HL-60 (cell line): Measurements from ENCODE around the gene PRPSAP1.

Experiments used
- CTCF ChIP-seq: IDR thresholded peaks from one replicate; pipeline ENCODE4 v1.5.1; 2011; ENCODE audit warnings: low read length, control low read depth, inconsistent platforms; ENCODE audit not compliant: insufficient read depth
- POLR2AphosphoS5 ChIP-seq: IDR thresholded peaks from 2 replicates; pipeline ENCODE4 v1.6.1; 2012; ENCODE audit warnings: low read depth
- SPI1 ChIP-seq: IDR thresholded peaks from 2 replicates; pipeline ENCODE4 v1.6.1; 2012; ENCODE audit warnings: low read depth, mild to moderate bottlenecking, borderline replicate concordance
- TF ChIP-seq, protein P1 (sequence below): IDR thresholded peaks from 2 replicates; pipeline ENCODE4 v1.6.1; 2012; ENCODE audit warnings: low read depth; ENCODE audit not compliant: insufficient replicate concordance

DNA sequence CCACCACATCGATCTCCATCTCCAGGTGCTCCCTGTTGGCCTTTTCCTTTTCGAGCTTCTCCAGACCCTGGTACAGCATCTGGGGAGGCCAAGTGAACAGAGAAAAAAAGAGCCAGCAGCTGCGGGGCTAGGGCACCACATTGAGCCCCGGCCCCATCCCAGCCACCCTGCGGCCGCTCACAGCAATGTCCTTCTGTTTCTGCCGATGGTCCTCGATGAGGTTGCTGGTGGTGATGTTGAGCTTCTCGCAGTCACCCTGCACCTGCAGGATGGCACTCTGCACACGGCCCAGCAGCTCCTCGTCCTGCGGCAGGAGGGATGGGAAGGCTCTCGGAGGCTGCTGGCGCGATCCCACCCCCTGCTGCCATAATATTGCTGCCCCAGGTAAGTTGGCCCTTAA lies 73.1 kb downstream of the PRPSAP1 start:
- TF ChIP-seq CTCF, result no peak
- no peak for TF ChIP-seq SPI1
- no peak for TF ChIP-seq POLR2AphosphoS5
- TF ChIP-seq, protein P1, sequence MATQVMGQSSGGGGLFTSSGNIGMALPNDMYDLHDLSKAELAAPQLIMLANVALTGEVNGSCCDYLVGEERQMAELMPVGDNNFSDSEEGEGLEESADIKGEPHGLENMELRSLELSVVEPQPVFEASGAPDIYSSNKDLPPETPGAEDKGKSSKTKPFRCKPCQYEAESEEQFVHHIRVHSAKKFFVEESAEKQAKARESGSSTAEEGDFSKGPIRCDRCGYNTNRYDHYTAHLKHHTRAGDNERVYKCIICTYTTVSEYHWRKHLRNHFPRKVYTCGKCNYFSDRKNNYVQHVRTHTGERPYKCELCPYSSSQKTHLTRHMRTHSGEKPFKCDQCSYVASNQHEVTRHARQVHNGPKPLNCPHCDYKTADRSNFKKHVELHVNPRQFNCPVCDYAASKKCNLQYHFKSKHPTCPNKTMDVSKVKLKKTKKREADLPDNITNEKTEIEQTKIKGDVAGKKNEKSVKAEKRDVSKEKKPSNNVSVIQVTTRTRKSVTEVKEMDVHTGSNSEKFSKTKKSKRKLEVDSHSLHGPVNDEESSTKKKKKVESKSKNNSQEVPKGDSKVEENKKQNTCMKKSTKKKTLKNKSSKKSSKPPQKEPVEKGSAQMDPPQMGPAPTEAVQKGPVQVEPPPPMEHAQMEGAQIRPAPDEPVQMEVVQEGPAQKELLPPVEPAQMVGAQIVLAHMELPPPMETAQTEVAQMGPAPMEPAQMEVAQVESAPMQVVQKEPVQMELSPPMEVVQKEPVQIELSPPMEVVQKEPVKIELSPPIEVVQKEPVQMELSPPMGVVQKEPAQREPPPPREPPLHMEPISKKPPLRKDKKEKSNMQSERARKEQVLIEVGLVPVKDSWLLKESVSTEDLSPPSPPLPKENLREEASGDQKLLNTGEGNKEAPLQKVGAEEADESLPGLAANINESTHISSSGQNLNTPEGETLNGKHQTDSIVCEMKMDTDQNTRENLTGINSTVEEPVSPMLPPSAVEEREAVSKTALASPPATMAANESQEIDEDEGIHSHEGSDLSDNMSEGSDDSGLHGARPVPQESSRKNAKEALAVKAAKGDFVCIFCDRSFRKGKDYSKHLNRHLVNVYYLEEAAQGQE, result no peak
